Mesothelial cell of epicardium (in vitro differentiated cells): ENCODE measurements around the gene C6orf89. TPM values are rescaled to one million over a fixed set of nuclear protein-coding genes. Genes with fewer than 3 reads are reported as not detected.

Experiments
- DNase-seq, 2 experiments: peaks; one replicate each; pipeline ENCODE4 v3.0.0; 2021; ENCODE audit warnings: low spot score in 2 of 2; ENCODE audit not compliant: unreplicated experiment in 2 of 2
- H3K27ac Mint-ChIP-seq: 2 replicates; pipeline ENCODE4 v1.8.0; 2021; ENCODE audit warnings: mixed read lengths
- H3K27me3 Mint-ChIP-seq: 2 replicates; pipeline ENCODE4 v1.8.0; 2021; ENCODE audit warnings: low read depth, mixed read lengths
- H3K36me3 Mint-ChIP-seq: 2 replicates; pipeline ENCODE4 v1.8.0; 2021; ENCODE audit warnings: mixed read lengths
- H3K4me1 Mint-ChIP-seq: 2 replicates; pipeline ENCODE4 v1.8.0; 2021; ENCODE audit warnings: mixed read lengths
- H3K4me3 Mint-ChIP-seq: 2 replicates; pipeline ENCODE4 v1.8.0; 2021; ENCODE audit warnings: mild to moderate bottlenecking, moderate library complexity, mixed read lengths
- H3K9me3 Mint-ChIP-seq: 2 replicates; pipeline ENCODE4 v1.8.0; 2021; ENCODE audit warnings: mixed read lengths
- CTCF ChIP-seq: fragments of 200-600 bp; sonication (generic); IDR thresholded peaks from one replicate; pipeline ENCODE4 v1.5.0; 2021; ENCODE audit warnings: antibody characterized with exemption; ENCODE audit not compliant: unreplicated experiment
- total RNA-seq: library from RNA; stranded (reverse); gene quantifications from 3 replicates; pipeline ENCODE4 v1.2.1, GENCODE V29; 2021

Gene C6orf89
- total RNA-seq, 1 donor from 2014 or later: 39.7 TPM

GRCh38 chr6:36893976-36894932 is 8.5 kb downstream of the C6orf89 start:
- Mint-ChIP-seq H3K4me3 (no peak overlapping the region), H3K36me3 (peaks cover 10% of the 10 kb centered on the region), H3K27ac (no peak overlapping the region), H3K27me3 (no peaks in the 10 kb centered on the region), H3K9me3 (no peaks in the 10 kb centered on the region), H3K4me1 (no peaks in the 10 kb centered on the region)
- TF ChIP-seq CTCF: no peak
- DNase-seq: no peak

- H3K36me3 Mint-ChIP-seq: peaks cover 13% of the 10 kb centered on the region
- no peak for DNase-seq
- H3K9me3 Mint-ChIP-seq: no peaks in the 10 kb centered on the region
- no peak for TF ChIP-seq CTCF
- no peaks in the 10 kb centered on the region for H3K27me3 Mint-ChIP-seq
- no peak overlapping the region for H3K27ac Mint-ChIP-seq
- H3K4me1 Mint-ChIP-seq: no peaks in the 10 kb centered on the region
- H3K4me3 Mint-ChIP-seq: no peak overlapping the region
Observed at GRCh38 chr6:36897609-36898008, 11.9 kb downstream of the C6orf89 start.

GRCh38 chr6:36904114-36904513 is 18.4 kb downstream of the C6orf89 start:
- Mint-ChIP-seq H3K9me3 (no peaks in the 10 kb centered on the region), H3K4me3 (no peak overlapping the region), H3K27me3 (no peaks in the 10 kb centered on the region), H3K4me1 (no peaks in the 10 kb centered on the region), H3K36me3 (peaks cover 25% of the 10 kb centered on the region), H3K27ac (no peak overlapping the region)
- no peak for TF ChIP-seq CTCF
- DNase-seq: no peak

- no peak for TF ChIP-seq CTCF
- Mint-ChIP-seq H3K4me1 (no peaks in the 10 kb centered on the region), H3K4me3 (no peak overlapping the region)
Observed at GRCh38 chr6:36904851-36905393, 19.2 kb downstream of the C6orf89 start.

GRCh38 chr6:36906539-36907325 is 21.0 kb downstream of the C6orf89 start:
- peaks cover 22% of the 10 kb centered on the region for H3K36me3 Mint-ChIP-seq
- H3K9me3 Mint-ChIP-seq: no peaks in the 10 kb centered on the region
- no peak for DNase-seq
- no peak for TF ChIP-seq CTCF
- no peak overlapping the region for H3K4me3 Mint-ChIP-seq
- H3K4me1 Mint-ChIP-seq: no peaks in the 10 kb centered on the region
- H3K27me3 Mint-ChIP-seq: no peaks in the 10 kb centered on the region
- H3K27ac Mint-ChIP-seq: no peak overlapping the region

More at GRCh38 chr6:36904851-36905393, 19.2 kb downstream of the C6orf89 start:
- H3K27me3 Mint-ChIP-seq: no peaks in the 10 kb centered on the region
- DNase-seq: no peak
- no peaks in the 10 kb centered on the region for H3K9me3 Mint-ChIP-seq
- H3K36me3 Mint-ChIP-seq: peaks cover 21% of the 10 kb centered on the region
- no peak overlapping the region for H3K27ac Mint-ChIP-seq
